MM.1S (cell line): Measurements from ENCODE around the gene SOX13.

Experiments used
- DNase-seq: peaks from one replicate; pipeline ENCODE4 v3.0.0-alpha.2; 2015
- H2AFZ ChIP-seq: fragments of 300-600 bp; sonication (generic); 2 replicates; pipeline ENCODE4 v1.6.0; 2016; ENCODE audit warnings: antibody characterized with exemption, low read length
- H3F3A ChIP-seq: fragments of 300-600 bp; sonication (generic); 2 replicates; pipeline ENCODE4 v1.6.1; 2016; ENCODE audit warnings: mild to moderate bottlenecking, antibody characterized with exemption, low read length, moderate library complexity, mixed read lengths; ENCODE audit not compliant: insufficient read depth
- H3K27ac ChIP-seq: fragments of 300-600 bp; sonication (generic); 2 replicates; pipeline ENCODE4 v1.5.1; 2016; ENCODE audit warnings: mild to moderate bottlenecking, low read length
- H3K27me3 ChIP-seq: fragments of 300-600 bp; sonication (generic); replicated peaks from 2 replicates; pipeline ENCODE4 v1.6.0; 2016; ENCODE audit warnings: low read length; ENCODE audit not compliant: insufficient read depth
- H3K36me3 ChIP-seq: fragments of 300-600 bp; sonication (generic); replicated peaks from 2 replicates; pipeline ENCODE4 v1.6.1; 2016; ENCODE audit warnings: mild to moderate bottlenecking, low read length, mixed read lengths; ENCODE audit not compliant: insufficient read depth
- H3K4me1 ChIP-seq: fragments of 300-600 bp; sonication (generic); 2 replicates; pipeline ENCODE4 v1.6.1; 2016; ENCODE audit warnings: low read length, mixed read lengths
- H3K4me2 ChIP-seq: fragments of 300-600 bp; sonication (generic); 2 replicates; pipeline ENCODE4 v1.6.0; 2016; ENCODE audit warnings: low read depth, low read length
- H3K4me3 ChIP-seq: fragments of 300-600 bp; sonication (generic); 2 replicates; pipeline ENCODE4 v1.5.1; 2016; ENCODE audit warnings: low read length, mixed read lengths
- H3K79me2 ChIP-seq: fragments of 300-600 bp; sonication (generic); 2 replicates; pipeline ENCODE4 v1.6.1; 2016; ENCODE audit warnings: mixed run types, low read length, mixed read lengths
- H3K9ac ChIP-seq: fragments of 300-600 bp; sonication (generic); 2 replicates; pipeline ENCODE4 v1.6.1; 2016; ENCODE audit warnings: low read length, mixed read lengths
- H3K9me2 ChIP-seq: fragments of 300-600 bp; sonication (generic); replicated peaks from 2 replicates; pipeline ENCODE4 v1.6.1; 2016; ENCODE audit warnings: mild to moderate bottlenecking, low read length, mixed read lengths; ENCODE audit not compliant: insufficient read depth
- H3K9me3 ChIP-seq: fragments of 300-600 bp; sonication (generic); replicated peaks from 2 replicates; pipeline ENCODE4 v1.6.1; 2016; ENCODE audit warnings: mild to moderate bottlenecking, low read length, mixed read lengths; ENCODE audit not compliant: insufficient read depth
- H4K20me1 ChIP-seq: fragments of 300-600 bp; sonication (generic); 2 replicates; pipeline ENCODE4 v1.6.1; 2016; ENCODE audit warnings: mild to moderate bottlenecking, low read length, moderate library complexity, mixed read lengths; ENCODE audit not compliant: insufficient read depth
- CTCF ChIP-seq: fragments of 300-600 bp; sonication (generic); IDR thresholded peaks from 2 replicates; pipeline ENCODE4 v1.5.1; 2016; ENCODE audit warnings: antibody characterized with exemption, low read length, mixed read lengths
- EZH2 ChIP-seq: fragments of 300-600 bp; sonication (generic); optimal IDR thresholded peaks from 2 replicates; pipeline ENCODE3; 2017; ENCODE audit warnings: low read depth, mild to moderate bottlenecking, antibody characterized with exemption, low read length, mixed read lengths
- EZH2phosphoT487 ChIP-seq: fragments of 300-600 bp; sonication (generic); IDR thresholded peaks from 2 replicates; pipeline ENCODE4 v1.6.1; 2018; ENCODE audit warnings: antibody characterized with exemption, low read length

SOX13 gene

GRCh38 chr1:204176049-204176448, 103.1 kb downstream of the SOX13 start:
- no peak for TF ChIP-seq CTCF
- no peak for TF ChIP-seq EZH2
- TF ChIP-seq EZH2phosphoT487, result no peak
- Histone ChIP-seq H3K9me3 (no peaks in the 10 kb centered on the region), H3F3A (no peaks in the 10 kb centered on the region), H4K20me1 (no peaks in the 10 kb centered on the region), H3K4me3 (no peak overlapping the region), H3K79me2 (no peaks in the 10 kb centered on the region), H3K27me3 (peaks cover 8% of the 10 kb centered on the region; the same call in 1 of the 2 replicates), H2AFZ (no peak overlapping the region), H3K27ac (no peak overlapping the region), H3K9me2 (no peaks in the 10 kb centered on the region), H3K4me1 (no peaks in the 10 kb centered on the region), H3K9ac (no peak overlapping the region), H3K4me2 (no peak overlapping the region), H3K36me3 (no peaks in the 10 kb centered on the region)
- DNase-seq, result no peak

- Histone ChIP-seq H3K9ac (no peak overlapping the region), H3K27me3 (peaks cover 8% of the 10 kb centered on the region; the same call in 1 of the 2 replicates), H4K20me1 (no peaks in the 10 kb centered on the region), H3K4me3 (no peak overlapping the region), H3K79me2 (no peaks in the 10 kb centered on the region), H3K4me1 (no peaks in the 10 kb centered on the region), H3K27ac (no peak overlapping the region), H3K9me3 (no peaks in the 10 kb centered on the region), H3K36me3 (no peaks in the 10 kb centered on the region), H3K4me2 (no peak overlapping the region), H3K9me2 (no peaks in the 10 kb centered on the region), H3F3A (no peaks in the 10 kb centered on the region), H2AFZ (no peak overlapping the region)
- TF ChIP-seq CTCF, result no peak
- no peak for TF ChIP-seq EZH2
- TF ChIP-seq EZH2phosphoT487, result no peak
- DNase-seq, result no peak
These were observed 104.2 kb downstream of the SOX13 start for GRCh38 chr1:204177133-204177532.
